ENCODE data around the gene RECK.
A peak's percentile ranks its signal among the peaks of the same experiment; 100 is the strongest.

RECK gene

DNA sequence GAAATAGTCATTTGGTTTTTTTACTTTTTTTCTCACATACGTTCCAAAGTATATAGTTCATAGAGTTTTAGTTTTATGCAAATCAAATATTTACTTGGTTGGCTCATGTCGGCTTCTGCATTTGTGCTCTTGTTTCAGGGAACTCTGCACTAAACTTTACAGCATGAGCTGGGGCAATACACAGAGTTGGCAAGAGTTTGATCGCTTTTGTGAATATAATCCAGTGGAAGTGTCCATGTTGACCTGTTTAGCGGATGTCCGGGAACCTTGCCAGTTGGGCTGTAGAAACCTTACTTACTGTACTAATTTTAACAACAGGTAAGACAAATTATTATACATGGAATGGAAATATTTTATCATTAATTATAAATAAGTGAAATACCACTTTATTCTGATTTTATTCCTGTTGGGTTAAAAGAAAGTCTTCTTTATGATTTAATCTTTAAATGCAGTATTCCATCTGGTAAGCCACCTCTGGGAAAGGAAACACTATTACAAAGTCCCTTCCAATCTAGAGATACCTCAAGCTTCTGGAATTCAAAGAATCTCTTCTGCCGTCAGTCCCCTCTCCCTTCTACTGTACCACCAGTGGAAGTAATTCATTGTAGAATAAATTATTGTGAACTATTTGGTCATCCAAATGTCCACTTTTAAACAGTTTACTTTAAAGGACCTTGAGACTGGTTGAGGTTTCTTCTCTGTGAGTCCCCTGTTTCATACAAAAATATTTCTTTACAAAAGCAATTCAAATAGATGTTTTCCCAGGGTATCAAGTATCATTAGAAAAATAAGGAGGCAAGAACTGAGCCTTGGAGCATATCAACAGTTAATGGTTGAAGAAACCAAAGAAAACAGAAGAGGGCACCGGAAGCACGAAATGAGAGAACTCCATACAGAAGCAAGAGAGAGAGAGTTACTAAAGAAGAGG lies 54.6 kb downstream of the RECK start:
- no peak overlapping the region for H3K27ac ChIP-seq
- TF ChIP-seq, protein P1, sequence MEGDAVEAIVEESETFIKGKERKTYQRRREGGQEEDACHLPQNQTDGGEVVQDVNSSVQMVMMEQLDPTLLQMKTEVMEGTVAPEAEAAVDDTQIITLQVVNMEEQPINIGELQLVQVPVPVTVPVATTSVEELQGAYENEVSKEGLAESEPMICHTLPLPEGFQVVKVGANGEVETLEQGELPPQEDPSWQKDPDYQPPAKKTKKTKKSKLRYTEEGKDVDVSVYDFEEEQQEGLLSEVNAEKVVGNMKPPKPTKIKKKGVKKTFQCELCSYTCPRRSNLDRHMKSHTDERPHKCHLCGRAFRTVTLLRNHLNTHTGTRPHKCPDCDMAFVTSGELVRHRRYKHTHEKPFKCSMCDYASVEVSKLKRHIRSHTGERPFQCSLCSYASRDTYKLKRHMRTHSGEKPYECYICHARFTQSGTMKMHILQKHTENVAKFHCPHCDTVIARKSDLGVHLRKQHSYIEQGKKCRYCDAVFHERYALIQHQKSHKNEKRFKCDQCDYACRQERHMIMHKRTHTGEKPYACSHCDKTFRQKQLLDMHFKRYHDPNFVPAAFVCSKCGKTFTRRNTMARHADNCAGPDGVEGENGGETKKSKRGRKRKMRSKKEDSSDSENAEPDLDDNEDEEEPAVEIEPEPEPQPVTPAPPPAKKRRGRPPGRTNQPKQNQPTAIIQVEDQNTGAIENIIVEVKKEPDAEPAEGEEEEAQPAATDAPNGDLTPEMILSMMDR (conservative IDR thresholded peaks at IDR 0.05), result peak; percentile 46
- no peak for TF ChIP-seq ZFX (IDR thresholded peaks at IDR 0.05)

DNA sequence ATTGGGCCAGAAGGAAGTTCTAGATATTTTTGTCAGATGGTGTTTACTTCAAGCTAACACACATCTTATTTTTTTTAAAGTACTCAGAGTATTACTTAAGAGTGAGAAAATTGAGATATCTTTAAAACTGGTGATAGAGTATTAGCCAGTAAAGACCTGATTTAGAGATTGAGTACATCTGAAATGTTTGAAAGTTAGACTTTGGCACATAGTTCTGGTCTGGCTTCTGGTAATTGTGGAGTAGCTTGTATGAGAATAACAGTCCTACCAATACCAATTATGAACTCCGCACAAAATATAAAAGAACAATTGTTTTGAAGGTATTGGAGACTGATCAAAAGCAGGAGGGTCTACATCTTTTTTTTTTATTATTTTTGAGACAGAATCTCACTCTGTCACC lies 55.3 kb downstream of the RECK start:
- H3K27ac ChIP-seq, result no peak overlapping the region
- TF ChIP-seq ZFX (IDR thresholded peaks at IDR 0.05), result no peak
- TF ChIP-seq, protein P1 (conservative IDR thresholded peaks at IDR 0.05), result peak; percentile 32

- H3K27ac ChIP-seq, result no peak overlapping the region
- TF ChIP-seq, protein P1 (conservative IDR thresholded peaks at IDR 0.05), result no peak
- no peak for TF ChIP-seq ZFX (IDR thresholded peaks at IDR 0.05)
Measured at GRCh38 chr9:36092509-36093215, 55.9 kb downstream of the RECK start.

DNA sequence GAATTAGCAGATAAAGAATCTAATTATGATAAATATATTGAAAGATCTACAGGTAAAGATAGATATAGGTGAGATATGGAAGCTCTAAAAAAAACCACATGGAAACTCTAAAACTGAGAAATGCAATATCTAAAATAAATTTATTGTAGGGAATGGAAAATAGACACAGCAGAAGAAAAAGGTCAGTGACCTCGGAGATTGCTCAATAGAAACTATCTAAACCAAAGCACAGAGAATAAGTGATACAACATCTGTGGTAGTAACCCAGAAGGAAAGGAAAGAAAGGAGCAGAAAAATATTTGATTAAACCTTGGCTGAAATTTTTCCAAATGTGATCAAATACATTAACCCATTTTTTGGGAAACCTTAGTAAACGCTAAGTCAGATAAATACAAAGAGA lies 56.7 kb downstream of the RECK start:
- no peak overlapping the region for H3K27ac ChIP-seq
- TF ChIP-seq ZFX (IDR thresholded peaks at IDR 0.05), result no peak
- TF ChIP-seq, protein P1 (conservative IDR thresholded peaks at IDR 0.05), result no peak

DNA sequence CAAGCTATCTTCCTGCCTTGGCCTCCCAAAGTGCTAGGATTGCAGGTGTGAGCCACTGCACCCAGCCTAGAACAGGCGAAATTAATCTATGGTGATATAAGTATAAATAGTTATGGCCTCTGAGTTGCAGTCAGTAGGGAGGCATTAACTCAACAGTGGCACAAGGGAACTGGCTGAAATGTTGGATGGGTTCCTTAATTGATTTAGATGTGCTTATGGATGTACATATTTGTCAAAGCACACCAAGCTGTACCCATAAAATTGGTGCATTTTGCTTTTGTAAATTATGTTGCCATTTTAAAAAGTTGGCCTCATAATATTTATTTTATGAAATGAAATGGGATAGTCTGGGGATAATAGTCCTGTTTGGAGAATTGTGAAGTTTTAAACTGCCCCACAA lies 63.0 kb downstream of the RECK start:
- H3K27ac ChIP-seq, result peak overlapping the region; percentile 69; the same call in 1 of the 2 replicates
- TF ChIP-seq, protein P1 (conservative IDR thresholded peaks at IDR 0.05), result no peak
- TF ChIP-seq ZFX (IDR thresholded peaks at IDR 0.05), result no peak

DNA sequence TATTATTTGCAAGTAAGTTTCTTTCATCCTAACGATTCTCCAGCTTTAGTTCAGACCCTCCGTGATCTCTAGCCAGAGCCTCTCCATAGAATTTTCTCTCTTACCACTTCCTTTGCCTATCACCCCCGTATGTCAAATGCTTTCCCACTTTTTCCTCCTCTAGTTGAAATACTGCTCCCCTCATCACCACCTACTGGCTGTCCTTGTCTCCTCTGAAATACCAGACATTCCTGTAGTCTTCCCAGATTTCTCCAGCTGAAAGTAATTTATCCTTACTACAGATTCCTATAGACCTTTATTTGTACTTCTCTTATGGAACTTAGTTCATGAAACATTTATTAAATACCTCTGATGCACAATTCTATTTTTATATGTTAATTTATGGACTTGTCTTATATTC lies 63.8 kb downstream of the RECK start:
- TF ChIP-seq, protein P1 (conservative IDR thresholded peaks at IDR 0.05), result no peak
- no peak for TF ChIP-seq ZFX (IDR thresholded peaks at IDR 0.05)
- H3K27ac ChIP-seq, result peak overlapping the region; percentile 60
